ENCODE measurements around the gene LZTS3. TPM values are rescaled to one million over a fixed set of nuclear protein-coding genes. Genes with fewer than 3 reads are reported as not detected.

Gene LZTS3
- total RNA-seq, 2 donors from 2014 or later = 26.8 to 27.7 TPM

GRCh38 chr20:3163099-3164042, 10.0 kb downstream of the LZTS3 start:
- TF ChIP-seq, protein P1, sequence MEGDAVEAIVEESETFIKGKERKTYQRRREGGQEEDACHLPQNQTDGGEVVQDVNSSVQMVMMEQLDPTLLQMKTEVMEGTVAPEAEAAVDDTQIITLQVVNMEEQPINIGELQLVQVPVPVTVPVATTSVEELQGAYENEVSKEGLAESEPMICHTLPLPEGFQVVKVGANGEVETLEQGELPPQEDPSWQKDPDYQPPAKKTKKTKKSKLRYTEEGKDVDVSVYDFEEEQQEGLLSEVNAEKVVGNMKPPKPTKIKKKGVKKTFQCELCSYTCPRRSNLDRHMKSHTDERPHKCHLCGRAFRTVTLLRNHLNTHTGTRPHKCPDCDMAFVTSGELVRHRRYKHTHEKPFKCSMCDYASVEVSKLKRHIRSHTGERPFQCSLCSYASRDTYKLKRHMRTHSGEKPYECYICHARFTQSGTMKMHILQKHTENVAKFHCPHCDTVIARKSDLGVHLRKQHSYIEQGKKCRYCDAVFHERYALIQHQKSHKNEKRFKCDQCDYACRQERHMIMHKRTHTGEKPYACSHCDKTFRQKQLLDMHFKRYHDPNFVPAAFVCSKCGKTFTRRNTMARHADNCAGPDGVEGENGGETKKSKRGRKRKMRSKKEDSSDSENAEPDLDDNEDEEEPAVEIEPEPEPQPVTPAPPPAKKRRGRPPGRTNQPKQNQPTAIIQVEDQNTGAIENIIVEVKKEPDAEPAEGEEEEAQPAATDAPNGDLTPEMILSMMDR (conservative IDR thresholded peaks at IDR 0.05) = no peak
- Mint-ChIP-seq H3K4me3 (no peak overlapping the region), H3K9me3 (peaks cover 3% of the 10 kb centered on the region), H3K27me3 (ENCODE audit: insufficient read depth) (no peaks in the 10 kb centered on the region), H3K27ac (no peak overlapping the region), H3K36me3 (ENCODE audit: low read depth) (peaks cover 10% of the 10 kb centered on the region), H3K4me1 (peaks cover 15% of the 10 kb centered on the region)
- Histone ChIP-seq H3K4me1 (ENCODE audit: control insufficient read depth, insufficient read depth, low read length) (peaks cover 3% of the 10 kb centered on the region), H3K4me3 (ENCODE audit: low read length) (no peak overlapping the region), H3K9me3 (ENCODE audit: control insufficient read depth, low read length) (no peaks in the 10 kb centered on the region), H3K27me3 (ENCODE audit: control insufficient read depth, insufficient read depth, low read length, poor library complexity, severe bottlenecking) (no peaks in the 10 kb centered on the region), H3K36me3 (ENCODE audit: control insufficient read depth, insufficient read depth, low read length) (no peaks in the 10 kb centered on the region), H3K27ac (ENCODE audit: low read depth, low read length) (no peak overlapping the region), H3K9ac (ENCODE audit: extremely low read depth, low read length, poor library complexity, severe bottlenecking) (no peak overlapping the region)
- DNase-seq = no peak
- 82 to 92% methylated on average over 5 to 14 of the region's 14 CpGs for WGBS, 2 experiments (ENCODE audit: insufficient coverage in 1 of 2, insufficient read length in 1 of 2)

- TF ChIP-seq, protein P1 (conservative IDR thresholded peaks at IDR 0.05) = no peak
- no peak overlapping the region for H3K4me3 ChIP-seq (ENCODE audit: low read length)
- Mint-ChIP-seq H3K9me3 (peaks cover 3% of the 10 kb centered on the region), H3K27me3 (ENCODE audit: insufficient read depth) (no peaks in the 10 kb centered on the region), H3K36me3 (ENCODE audit: low read depth) (peaks cover 10% of the 10 kb centered on the region), H3K4me3 (no peak overlapping the region), H3K27ac (peak overlapping the region; percentile 61), H3K4me1 (peaks cover 19% of the 10 kb centered on the region)
- no peaks in the 10 kb centered on the region for H3K9me3 ChIP-seq (ENCODE audit: control insufficient read depth, low read length)
- H3K4me1 ChIP-seq (ENCODE audit: control insufficient read depth, insufficient read depth, low read length) = peaks cover 3% of the 10 kb centered on the region
- 83 to 93% methylated on average over 7 to 10 of the region's 11 CpGs for WGBS, 2 experiments (ENCODE audit: insufficient coverage in 1 of 2, insufficient read length in 1 of 2)
- H3K27me3 ChIP-seq (ENCODE audit: control insufficient read depth, insufficient read depth, low read length, poor library complexity, severe bottlenecking) = no peaks in the 10 kb centered on the region
- no peaks in the 10 kb centered on the region for H3K36me3 ChIP-seq (ENCODE audit: control insufficient read depth, insufficient read depth, low read length)
- H3K9ac ChIP-seq (ENCODE audit: extremely low read depth, low read length, poor library complexity, severe bottlenecking) = no peak overlapping the region
- no peak overlapping the region for H3K27ac ChIP-seq (ENCODE audit: low read depth, low read length)
- peak; percentile 49 for DNase-seq
These were observed 11.2 kb downstream of the LZTS3 start for GRCh38 chr20:3162080-3162611.

GRCh38 chr20:3161316-3162079, 11.9 kb downstream of the LZTS3 start:
- H3K4me1 Mint-ChIP-seq = peaks cover 20% of the 10 kb centered on the region
- H3K9ac ChIP-seq (ENCODE audit: extremely low read depth, low read length, poor library complexity, severe bottlenecking) = no peak overlapping the region
- no peak overlapping the region for H3K27ac ChIP-seq (ENCODE audit: low read depth, low read length)
- H3K4me1 ChIP-seq (ENCODE audit: control insufficient read depth, insufficient read depth, low read length) = peaks cover 3% of the 10 kb centered on the region
- no peaks in the 10 kb centered on the region for H3K27me3 ChIP-seq (ENCODE audit: control insufficient read depth, insufficient read depth, low read length, poor library complexity, severe bottlenecking)
- peak; percentile 51 for DNase-seq
- H3K27ac Mint-ChIP-seq = peak overlapping the region; percentile 61
- 80 to 85% methylated on average over 5 of the region's 5 CpGs for WGBS, 2 experiments (ENCODE audit: insufficient coverage in 1 of 2, insufficient read length in 1 of 2)
- peaks cover 14% of the 10 kb centered on the region for H3K36me3 Mint-ChIP-seq (ENCODE audit: low read depth)
- no peaks in the 10 kb centered on the region for H3K27me3 Mint-ChIP-seq (ENCODE audit: insufficient read depth)
- H3K9me3 ChIP-seq (ENCODE audit: control insufficient read depth, low read length) = no peaks in the 10 kb centered on the region
- H3K4me3 ChIP-seq (ENCODE audit: low read length) = no peak overlapping the region
- H3K4me3 Mint-ChIP-seq = peak overlapping the region; percentile 19
- H3K9me3 Mint-ChIP-seq = peaks cover 3% of the 10 kb centered on the region
- TF ChIP-seq, protein P1 (conservative IDR thresholded peaks at IDR 0.05) = no peak
- no peaks in the 10 kb centered on the region for H3K36me3 ChIP-seq (ENCODE audit: control insufficient read depth, insufficient read depth, low read length)
